H9 (cell line): Measurements from ENCODE around the gene MARCHF6. TPM values are rescaled to one million over a fixed set of nuclear protein-coding genes. Genes with fewer than 3 reads are reported as not detected.

Source experiments
- DNase-seq: peaks from one replicate; pipeline ENCODE4 v3.0.0-alpha.2; 2017
- H2AFZ ChIP-seq: one replicate; pipeline ENCODE4 v1.6.1; 2013; ENCODE audit warnings: mild to moderate bottlenecking, low read length, control low read depth, moderate library complexity
- H2AK5ac ChIP-seq: 2 replicates; pipeline ENCODE4 v1.6.1; 2013; ENCODE audit warnings: low read length, control low read depth, mixed read lengths; ENCODE audit not compliant: insufficient read length
- H2BK120ac ChIP-seq: one replicate; pipeline ENCODE4 v1.6.1; 2013; ENCODE audit warnings: low read depth, mild to moderate bottlenecking, low read length, control low read depth, inconsistent platforms; ENCODE audit not compliant: poor library complexity, severe bottlenecking
- H2BK12ac ChIP-seq: 2 replicates; pipeline ENCODE4 v1.6.1; 2013; ENCODE audit warnings: low read length, control low read depth, mixed read lengths, low read depth; ENCODE audit not compliant: insufficient read length
- H2BK15ac ChIP-seq: 2 replicates; pipeline ENCODE4 v1.6.1; 2013; ENCODE audit warnings: low read depth, low read length, control low read depth
- H2BK20ac ChIP-seq: one replicate; pipeline ENCODE4 v1.6.1; 2013; ENCODE audit warnings: low read depth, mild to moderate bottlenecking, low read length, control low read depth, inconsistent platforms; ENCODE audit not compliant: poor library complexity, severe bottlenecking
- H2BK5ac ChIP-seq: 2 replicates; pipeline ENCODE4 v1.6.1; 2013; ENCODE audit warnings: low read length, control low read depth, mixed read lengths; ENCODE audit not compliant: insufficient read length
- H3K14ac ChIP-seq: 2 replicates; pipeline ENCODE4 v1.6.1; 2013; ENCODE audit warnings: low read length, control low read depth; ENCODE audit not compliant: insufficient read depth
- H3K18ac ChIP-seq: 2 replicates; pipeline ENCODE4 v1.6.1; 2013; ENCODE audit warnings: low read depth, mild to moderate bottlenecking, mixed read lengths, low read length, control low read depth; ENCODE audit not compliant: insufficient read length
- H3K23ac ChIP-seq: 2 replicates; pipeline ENCODE4 v1.6.1; 2013; ENCODE audit warnings: low read length, control low read depth, mixed read lengths, low read depth; ENCODE audit not compliant: insufficient read length
- H3K23me2 ChIP-seq: 2 replicates; pipeline ENCODE4 v1.6.1; 2013; ENCODE audit warnings: low read depth, mild to moderate bottlenecking, mixed read lengths, low read length, control low read depth; ENCODE audit not compliant: insufficient read length, poor library complexity, severe bottlenecking
- H3K27ac ChIP-seq: 2 replicates; pipeline ENCODE4 v1.5.1; 2013; ENCODE audit warnings: low read length, control low read depth, mixed read lengths, low read depth; ENCODE audit not compliant: insufficient read length
- H3K27me3 ChIP-seq: 2 replicates; pipeline ENCODE4 v1.6.1; 2013; ENCODE audit warnings: low read length, control low read depth, inconsistent platforms; ENCODE audit not compliant: insufficient read depth
- H3K4ac ChIP-seq: 2 replicates; pipeline ENCODE4 v1.6.1; 2013; ENCODE audit warnings: low read depth, mild to moderate bottlenecking, control low read depth, inconsistent platforms, low read length, moderate library complexity
- H3K4me1 ChIP-seq: 2 replicates; pipeline ENCODE4 v1.6.1; 2013; ENCODE audit warnings: low read length, control low read depth, inconsistent platforms; ENCODE audit not compliant: insufficient read depth
- H3K4me2 ChIP-seq: 2 replicates; pipeline ENCODE4 v1.6.1; 2013; ENCODE audit warnings: low read length, control low read depth, mixed read lengths; ENCODE audit not compliant: insufficient read length, insufficient read depth
- H3K56ac ChIP-seq: 2 replicates; pipeline ENCODE4 v1.6.1; 2013; ENCODE audit warnings: low read depth, mild to moderate bottlenecking, mixed read lengths, low read length, control low read depth; ENCODE audit not compliant: insufficient read length
- H3K79me1 ChIP-seq: 2 replicates; pipeline ENCODE4 v1.6.1; 2013; ENCODE audit warnings: low read depth, mild to moderate bottlenecking, moderate library complexity, low read length, control low read depth, inconsistent platforms; ENCODE audit not compliant: insufficient read depth, poor library complexity, severe bottlenecking
- H3K79me2 ChIP-seq: 2 replicates; pipeline ENCODE4 v1.6.1; 2013; ENCODE audit warnings: low read length, control low read depth, inconsistent platforms; ENCODE audit not compliant: insufficient read depth
- H3K9ac ChIP-seq: 2 replicates; pipeline ENCODE4 v1.6.1; 2013; ENCODE audit warnings: low read length, control low read depth, mixed read lengths; ENCODE audit not compliant: insufficient read length; ENCODE audit errors: extremely low read depth
- H3K9me3 ChIP-seq: one replicate; pipeline ENCODE4 v1.6.1; 2013; ENCODE audit warnings: low read depth, low read length, inconsistent platforms; ENCODE audit not compliant: control insufficient read depth
- H3T11ph ChIP-seq: one replicate; pipeline ENCODE4 v1.6.1; 2013; ENCODE audit warnings: mild to moderate bottlenecking, low read length, control low read depth, inconsistent platforms
- H4K20me1 ChIP-seq: one replicate; pipeline ENCODE4 v1.6.1; 2013; ENCODE audit not compliant: control insufficient read depth, insufficient read length, insufficient read depth
- H4K5ac ChIP-seq: 2 replicates; pipeline ENCODE4 v1.6.1; 2013; ENCODE audit warnings: low read depth, mild to moderate bottlenecking, mixed read lengths, low read length, control low read depth; ENCODE audit not compliant: insufficient read length
- H4K8ac ChIP-seq: replicated peaks from 2 replicates; pipeline ENCODE4 v1.6.1; 2013; ENCODE audit warnings: low read length, control low read depth, mixed read lengths, low read depth; ENCODE audit not compliant: insufficient read length
- H4K91ac ChIP-seq: 2 replicates; pipeline ENCODE4 v1.6.1; 2013; ENCODE audit warnings: low read depth, mild to moderate bottlenecking, moderate library complexity, mixed read lengths, low read length, control low read depth; ENCODE audit not compliant: insufficient read length
- H3K27ac Mint-ChIP-seq, 3 experiments: 2 replicates in 2 of 3; 3 replicates in 1 of 3; pipeline ENCODE4 v1.8.0; 2020 to 2021; ENCODE audit warnings: mixed read lengths in 3 of 3, mild to moderate bottlenecking in 1 of 3, moderate library complexity in 1 of 3
- H3K27me3 Mint-ChIP-seq: 2 replicates; pipeline ENCODE4 v1.8.0; 2021; ENCODE audit warnings: low read depth, mild to moderate bottlenecking, moderate library complexity, mixed read lengths
- H3K36me3 Mint-ChIP-seq, 3 experiments: 2 replicates in 2 of 3; 3 replicates in 1 of 3; pipeline ENCODE4 v1.8.0; 2020 to 2021; ENCODE audit warnings: low read depth in 3 of 3, mixed read lengths in 3 of 3; ENCODE audit not compliant: insufficient read depth in 1 of 3
- H3K4me1 Mint-ChIP-seq, 2 experiments: 2 replicates each; pipeline ENCODE4 v1.8.0; 2020; ENCODE audit warnings: mixed read lengths in 2 of 2
- H3K4me3 Mint-ChIP-seq, 2 experiments: 2 replicates in 1 of 2; 3 replicates in 1 of 2; pipeline ENCODE4 v1.8.0; 2020 to 2021; ENCODE audit warnings: mild to moderate bottlenecking in 2 of 2, mixed read lengths in 2 of 2, moderate library complexity in 1 of 2
- H3K9me3 Mint-ChIP-seq, 2 experiments: 2 replicates in 1 of 2; 3 replicates in 1 of 2; pipeline ENCODE4 v1.8.0; 2020; ENCODE audit warnings: mild to moderate bottlenecking in 2 of 2, mixed read lengths in 2 of 2, moderate library complexity in 1 of 2
- WGBS: extraction: QIAGEN DNeasy Blood & Tissue Kit; methylation state at CpG from one replicate; pipeline ENCODE4 v1.1.7; 2013; ENCODE audit warnings: missing lambda C conversion rate, low lambda C conversion rate, mixed read lengths; ENCODE audit not compliant: insufficient read length; ENCODE audit errors: extremely low coverage; 5-methylcytosine and 5-hydroxymethylcytosine counted together
- total RNA-seq: library from RNA; stranded (reverse); gene quantifications from 2 replicates; pipeline ENCODE4 v1.2.1, GENCODE V29; 2021
- TF ChIP-seq, protein P1 (sequence below): fragments of 200-600 bp; sonication (generic); conservative IDR thresholded peaks from 3 replicates; pipeline ENCODE4 v1.8.0; 2021; ENCODE audit warnings: antibody characterized with exemption, mild to moderate bottlenecking

The MARCHF6 gene
- total RNA-seq, 1 experiment from 2014 or later = 118 TPM

DNA sequence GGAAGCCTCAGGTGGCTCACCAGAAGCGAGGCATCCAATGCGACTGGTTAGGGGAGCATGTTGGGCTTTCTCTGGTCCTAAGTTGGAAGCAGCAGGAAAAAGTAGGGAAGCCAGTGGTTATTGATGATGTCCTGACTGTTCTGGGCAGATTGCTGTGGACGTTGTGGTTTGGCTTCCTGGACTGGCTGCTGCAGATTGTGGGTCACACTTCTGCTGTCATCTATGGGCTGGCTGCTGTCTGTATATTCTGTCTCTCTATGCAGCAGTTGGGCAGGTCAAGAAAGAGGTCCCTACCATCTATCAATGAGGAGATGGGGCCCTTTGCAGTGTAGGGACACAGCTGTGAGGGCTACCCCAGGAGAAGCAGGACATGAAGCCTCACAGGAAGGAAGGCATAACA lies 13.5 kb upstream of the MARCHF6 start:
- H3K9ac ChIP-seq = no peak overlapping the region
- H3K36me3 Mint-ChIP-seq = no peaks in the 10 kb centered on the region
- no peak overlapping the region for H2BK12ac ChIP-seq
- no peak overlapping the region for H4K91ac ChIP-seq
- no peaks in the 10 kb centered on the region for H3K79me1 ChIP-seq
- no peak overlapping the region for H3T11ph ChIP-seq
- peaks cover 11 to 15% of the 10 kb centered on the region in 2 experiments for H3K4me1 Mint-ChIP-seq
- WGBS = no CpG with 5 or more reads among the region's 3 CpGs
- H2AFZ ChIP-seq = no peak overlapping the region
- H3K4me2 ChIP-seq = no peak overlapping the region
- H2AK5ac ChIP-seq = no peak overlapping the region
- no peak for DNase-seq
- no peak overlapping the region for H2BK15ac ChIP-seq
- no peak overlapping the region for H3K18ac ChIP-seq
- no peaks in the 10 kb centered on the region for H3K23me2 ChIP-seq
- H3K4me3 Mint-ChIP-seq = no peak overlapping the region
- H2BK120ac ChIP-seq = no peak overlapping the region
- no peaks in the 10 kb centered on the region; the same call in 1 of the 2 replicates for H3K4me1 ChIP-seq
- no peak overlapping the region for H3K4ac ChIP-seq
- no peak overlapping the region for H2BK5ac ChIP-seq
- no peak overlapping the region for H3K56ac ChIP-seq
- no peak overlapping the region for H3K27ac ChIP-seq
- H3K27me3 Mint-ChIP-seq = peaks cover 15% of the 10 kb centered on the region
- no peaks in the 10 kb centered on the region for H4K20me1 ChIP-seq
- H2BK20ac ChIP-seq = no peak overlapping the region
- no peaks in the 10 kb centered on the region for H3K79me2 ChIP-seq
- H3K27ac Mint-ChIP-seq = 0 out of 7 replicates have a peak overlapping the region, but pooled peaks of 1 of the 3 experiments have one; percentile 76
- H3K9me3 Mint-ChIP-seq = no peaks in the 10 kb centered on the region
- peak overlapping the region; percentile 36; the same call in 1 of the 2 replicates for H3K14ac ChIP-seq
- no peaks in the 10 kb centered on the region for H3K27me3 ChIP-seq
- no peak overlapping the region for H3K23ac ChIP-seq
- TF ChIP-seq, protein P1, sequence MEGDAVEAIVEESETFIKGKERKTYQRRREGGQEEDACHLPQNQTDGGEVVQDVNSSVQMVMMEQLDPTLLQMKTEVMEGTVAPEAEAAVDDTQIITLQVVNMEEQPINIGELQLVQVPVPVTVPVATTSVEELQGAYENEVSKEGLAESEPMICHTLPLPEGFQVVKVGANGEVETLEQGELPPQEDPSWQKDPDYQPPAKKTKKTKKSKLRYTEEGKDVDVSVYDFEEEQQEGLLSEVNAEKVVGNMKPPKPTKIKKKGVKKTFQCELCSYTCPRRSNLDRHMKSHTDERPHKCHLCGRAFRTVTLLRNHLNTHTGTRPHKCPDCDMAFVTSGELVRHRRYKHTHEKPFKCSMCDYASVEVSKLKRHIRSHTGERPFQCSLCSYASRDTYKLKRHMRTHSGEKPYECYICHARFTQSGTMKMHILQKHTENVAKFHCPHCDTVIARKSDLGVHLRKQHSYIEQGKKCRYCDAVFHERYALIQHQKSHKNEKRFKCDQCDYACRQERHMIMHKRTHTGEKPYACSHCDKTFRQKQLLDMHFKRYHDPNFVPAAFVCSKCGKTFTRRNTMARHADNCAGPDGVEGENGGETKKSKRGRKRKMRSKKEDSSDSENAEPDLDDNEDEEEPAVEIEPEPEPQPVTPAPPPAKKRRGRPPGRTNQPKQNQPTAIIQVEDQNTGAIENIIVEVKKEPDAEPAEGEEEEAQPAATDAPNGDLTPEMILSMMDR = no peak
- H3K9me3 ChIP-seq = no peaks in the 10 kb centered on the region
- H4K8ac ChIP-seq = no peak overlapping the region
- H4K5ac ChIP-seq = no peak overlapping the region
